ENCODE data around the gene STXBP6. TPM values are rescaled to one million over a fixed set of nuclear protein-coding genes. Genes with fewer than 3 reads are reported as not detected.
"Not testable (repeated sequence)": the region's sequence is repeated elsewhere in the genome, so short reads cannot be mapped to it uniquely, and the experiment has no call there.

Gene STXBP6
- total RNA-seq, 1 donor from 2014 or later = 4.9 TPM

DNA sequence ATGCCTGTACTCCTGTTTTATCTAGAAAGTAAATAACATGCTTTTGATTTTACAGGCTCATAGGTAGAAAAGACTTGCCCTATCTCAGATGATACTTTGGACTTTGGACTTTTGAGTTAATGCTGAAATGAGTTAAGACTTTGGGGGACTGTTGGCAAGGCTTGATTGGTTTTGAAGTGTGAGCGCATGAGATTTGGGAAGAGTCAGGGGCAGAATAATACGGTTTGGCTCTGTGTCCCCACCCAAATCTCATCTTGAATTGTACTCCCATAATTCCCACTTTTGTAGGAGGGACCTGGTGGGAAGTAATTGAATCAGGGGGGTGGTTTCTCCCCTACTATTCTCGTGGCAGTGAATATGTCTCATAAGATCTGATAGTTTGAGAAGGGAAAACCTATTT lies 259.8 kb downstream of the STXBP6 start:
- DNase-seq = no peak

DNA sequence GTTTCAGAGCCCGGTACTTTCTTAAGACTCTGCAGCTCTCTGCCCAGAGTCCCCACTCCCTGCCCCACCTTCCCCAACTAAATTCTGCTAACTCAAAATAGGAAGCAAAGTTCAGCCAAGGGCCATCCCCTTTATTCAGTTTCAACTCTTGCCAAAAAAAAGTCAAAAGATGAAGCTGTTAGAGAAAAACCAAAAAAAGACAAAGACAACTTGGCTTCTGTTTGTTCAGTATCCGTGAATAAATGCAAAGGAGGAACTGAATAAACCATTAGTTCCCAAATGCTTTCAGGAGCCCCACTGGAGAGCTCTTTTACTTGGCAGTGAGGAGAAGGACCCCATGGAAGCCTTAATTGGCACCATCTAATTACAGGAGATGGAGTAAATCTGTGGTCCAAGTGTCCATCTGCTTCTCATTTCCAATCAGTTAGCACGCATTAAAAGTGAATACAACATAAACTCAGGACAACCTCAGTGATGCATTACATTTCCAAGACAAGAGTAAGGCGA lies 260.5 kb downstream of the STXBP6 start:
- DNase-seq = no peak

DNA sequence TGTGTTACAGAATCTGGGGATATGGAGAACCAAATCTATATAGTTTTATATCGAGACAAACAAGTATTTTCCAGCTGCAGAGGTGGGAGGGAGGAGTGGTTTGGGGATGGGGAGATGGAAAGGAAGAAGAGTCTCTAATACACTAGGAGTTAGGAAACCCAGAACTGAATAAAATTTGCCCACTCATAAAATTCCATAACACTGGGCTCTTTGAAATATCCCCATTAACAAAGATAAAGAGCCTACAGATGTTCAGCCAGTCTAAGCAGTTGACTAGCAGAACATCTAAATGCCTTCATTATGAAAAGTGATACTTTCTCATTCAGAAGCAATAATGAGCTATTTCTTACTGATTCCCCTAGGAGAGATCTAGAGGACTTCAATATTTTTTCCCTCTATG lies 264.2 kb downstream of the STXBP6 start:
- no peak for DNase-seq

DNA sequence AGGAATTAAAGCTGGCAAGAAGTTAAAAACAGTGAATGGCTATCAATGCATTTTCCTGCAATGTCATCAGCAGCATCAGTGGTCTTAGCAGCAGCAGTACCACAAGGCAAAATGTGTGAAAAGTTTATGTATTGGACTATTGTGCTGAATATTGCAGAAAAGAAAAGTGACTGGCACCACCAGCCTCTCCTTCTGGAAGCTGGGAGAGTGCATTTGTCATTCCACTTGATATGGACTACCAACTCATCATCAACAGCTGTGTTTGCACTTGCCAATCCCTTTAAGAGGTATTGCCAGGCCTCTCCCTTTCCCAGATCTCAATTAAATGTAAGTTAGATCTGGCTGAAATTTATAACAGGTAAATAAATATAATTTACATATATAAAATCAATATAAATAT lies 265.0 kb downstream of the STXBP6 start:
- DNase-seq = no peak

DNA sequence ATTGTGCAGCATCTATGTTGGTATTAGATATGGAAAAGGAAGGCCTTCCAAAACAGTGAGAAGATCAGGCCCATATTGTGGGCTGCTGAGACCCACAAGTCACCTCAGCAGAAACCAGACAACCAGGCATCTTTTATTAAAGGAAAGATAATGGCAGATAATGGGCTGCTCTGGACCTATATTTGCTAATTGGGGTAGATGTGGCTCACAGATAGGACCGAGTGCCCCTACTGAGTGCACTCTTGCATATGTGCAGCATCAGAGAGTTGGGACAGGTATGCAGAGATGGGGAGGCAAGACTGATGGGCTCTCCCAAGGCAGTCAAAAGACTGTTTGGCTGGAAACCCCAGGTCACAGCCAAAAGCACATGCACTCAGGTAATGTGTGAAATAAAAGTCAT lies 266.2 kb downstream of the STXBP6 start:
- DNase-seq = no peak

DNA sequence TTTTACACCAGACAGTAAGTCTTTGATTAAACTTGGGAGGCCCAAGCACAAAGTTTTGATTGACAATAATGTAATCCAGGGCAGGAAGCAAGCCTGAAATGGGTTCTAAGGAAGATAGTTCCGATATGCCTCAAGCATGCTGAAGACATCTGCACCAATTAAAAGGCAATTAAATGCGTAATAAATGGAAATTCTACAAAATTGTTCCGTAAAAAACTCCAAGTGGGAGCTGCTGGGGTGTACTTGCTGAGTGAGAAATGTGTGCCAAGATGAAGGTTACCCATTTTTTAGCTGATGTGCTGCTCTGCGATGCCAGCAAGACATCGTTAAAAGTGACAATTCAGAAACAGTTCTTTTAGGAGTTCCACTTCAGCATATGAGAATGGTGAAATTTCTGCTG lies 269.7 kb downstream of the STXBP6 start:
- no peak for DNase-seq

DNA sequence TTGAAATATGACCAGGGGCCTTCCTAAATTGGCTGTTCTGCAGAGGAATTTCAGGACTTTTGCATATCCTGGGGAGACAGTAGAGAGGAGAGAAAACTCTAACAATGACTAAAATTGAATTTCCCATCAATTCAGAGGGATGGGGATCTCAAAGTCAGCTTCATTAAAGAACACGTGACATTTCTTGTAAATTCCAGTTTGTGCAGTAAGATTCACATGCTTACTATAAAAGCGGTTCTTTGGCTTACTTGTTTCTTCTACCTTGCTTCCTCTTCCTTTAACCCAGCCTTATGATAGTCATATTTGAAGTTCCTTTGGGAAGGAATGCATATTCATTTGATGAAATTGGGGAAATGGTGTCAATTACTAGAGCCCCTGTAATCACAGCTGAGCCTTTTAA lies 272.3 kb downstream of the STXBP6 start:
- no peak for DNase-seq

DNA sequence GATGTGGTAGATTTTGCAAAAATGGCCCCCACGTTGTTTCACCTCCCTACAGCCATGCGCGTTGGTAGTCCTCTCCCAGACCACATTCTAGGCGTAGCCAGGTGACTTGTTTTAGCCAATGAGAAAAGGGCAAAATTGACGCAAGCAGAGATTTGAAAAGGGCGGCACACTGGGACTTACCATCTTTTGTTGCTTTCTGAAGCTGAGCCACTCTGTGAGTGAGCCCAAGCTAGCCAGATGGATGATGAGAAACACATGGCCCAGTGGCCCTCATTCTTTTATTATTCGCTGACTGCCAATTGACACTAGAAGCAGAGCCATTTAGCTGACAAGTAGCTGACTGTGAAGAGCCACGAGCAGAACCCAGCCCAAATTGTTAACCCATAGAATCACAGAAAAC lies 274.0 kb downstream of the STXBP6 start:
- DNase-seq = no peak

DNA sequence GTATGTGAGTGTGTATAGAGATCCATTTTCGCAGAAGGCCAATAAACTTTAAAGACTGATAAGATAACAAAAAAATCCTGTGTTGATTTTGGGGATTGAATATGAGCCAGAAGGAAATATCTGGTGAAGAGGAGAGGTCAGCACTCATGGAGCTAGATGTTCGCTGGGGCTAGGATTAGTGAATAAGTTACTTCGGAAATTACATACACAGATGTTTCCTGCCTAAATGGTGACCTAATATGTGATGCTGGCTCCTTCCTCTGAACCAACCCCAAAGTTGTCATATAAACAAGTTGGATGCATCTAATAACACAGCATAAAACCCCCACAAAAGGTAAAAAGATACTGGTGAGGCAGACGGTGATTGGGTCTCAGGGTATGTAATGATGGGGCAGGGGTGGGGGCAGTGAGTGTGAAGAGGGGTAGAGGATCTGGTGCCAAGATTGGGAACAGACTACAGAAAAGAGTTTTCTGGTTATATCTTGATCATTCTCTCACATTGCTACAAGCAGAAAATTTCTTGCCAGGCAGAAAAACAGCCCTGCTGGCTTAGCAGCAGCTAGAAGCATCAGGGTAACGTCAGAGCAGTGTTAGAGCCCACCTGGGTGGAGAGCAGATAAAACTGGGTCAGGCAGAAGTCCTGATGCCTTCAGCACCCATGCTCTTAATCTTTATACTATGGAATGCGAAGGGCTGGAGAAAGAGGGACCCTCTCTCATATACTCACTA lies 275.6 kb downstream of the STXBP6 start:
- peak; percentile 65 for DNase-seq

DNA sequence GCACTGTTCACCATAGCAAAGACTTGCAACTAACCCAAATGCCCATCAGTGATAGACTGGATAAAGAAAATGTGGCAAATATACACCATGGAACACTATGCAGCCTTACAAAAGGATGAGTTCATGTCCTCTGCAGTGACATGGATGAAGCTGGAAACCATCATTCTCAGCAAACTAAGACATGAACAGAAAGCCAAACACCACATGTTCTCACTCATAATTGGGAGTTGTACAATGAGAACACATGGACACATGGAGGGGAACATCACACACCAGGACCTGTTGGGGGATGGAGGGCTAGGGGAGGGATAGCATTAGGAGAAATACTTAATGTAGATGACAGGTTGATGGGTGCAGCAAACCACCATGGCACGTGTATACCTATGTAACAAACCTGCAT lies 276.4 kb downstream of the STXBP6 start:
- DNase-seq = not testable (repeated sequence)

DNA sequence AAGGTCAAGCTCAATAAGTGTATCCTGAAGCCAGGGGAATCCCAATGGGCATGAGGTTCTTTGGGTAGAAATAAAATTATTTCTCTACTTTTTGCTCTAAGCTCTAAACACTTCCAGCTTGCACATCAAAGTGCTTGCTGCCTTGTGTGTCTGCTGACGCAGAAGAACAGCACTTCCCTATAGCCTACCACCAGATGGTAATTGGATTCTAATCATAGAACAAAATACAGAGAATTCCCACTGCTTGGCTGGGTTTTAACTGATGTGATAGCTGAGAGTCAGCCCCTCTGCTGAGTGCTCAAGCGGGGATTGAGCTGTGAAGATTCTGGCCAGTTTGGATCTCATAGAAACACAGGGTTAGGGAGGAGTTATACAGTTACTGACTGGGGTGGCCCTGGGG lies 283.5 kb downstream of the STXBP6 start:
- no peak for DNase-seq

DNA sequence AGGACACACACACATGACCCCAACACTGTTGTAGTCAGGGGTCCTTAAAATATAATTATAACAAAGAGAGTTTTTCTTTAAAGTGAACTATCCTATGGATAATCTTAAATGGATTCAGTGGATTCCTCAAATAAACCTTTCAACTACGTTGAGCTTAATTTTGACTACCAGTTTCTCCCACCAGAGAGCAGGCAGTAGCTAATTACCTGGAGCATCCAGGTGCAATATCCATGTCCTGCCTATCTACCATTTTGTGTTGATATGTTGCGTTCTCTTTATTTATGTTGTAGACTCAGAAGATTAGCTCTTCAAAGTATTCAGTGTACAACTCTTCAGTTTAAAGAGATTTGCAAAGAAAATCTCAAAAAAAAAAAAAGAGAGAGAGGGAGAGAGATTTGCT lies 288.8 kb downstream of the STXBP6 start:
- no peak for DNase-seq
